ENCODE results near the gene HAAO. TPM values are rescaled to one million over a fixed set of nuclear protein-coding genes. Genes with fewer than 3 reads are reported as not detected.

HAAO gene
- total RNA-seq, 1 experiment from 2014 or later = 2.2 TPM

GRCh38 chr2:42724886-42725285, 67.5 kb downstream of the HAAO start:
- intact Hi-C loops (cut with micrococcal nuclease; ENCODE audit: unreplicated experiment) = no loop called here
- no peak for DNase-seq
- no peak overlapping the region for H3K4me3 Mint-ChIP-seq (ENCODE audit: low read depth, unreplicated experiment)
- peaks cover 2% of the 10 kb centered on the region for H3K9me3 Mint-ChIP-seq (ENCODE audit: low read depth, unreplicated experiment)
- H3K27ac Mint-ChIP-seq (ENCODE audit: unreplicated experiment) = no peak overlapping the region
- no peaks in the 10 kb centered on the region for H3K36me3 Mint-ChIP-seq (ENCODE audit: insufficient read depth, unreplicated experiment)
- no TSS peak for BruUV-seq (replicated peaks)
- CTCF ChIA-PET = interaction anchor here (0.6 kb wide), 1 partner anchor 194 kb away, joined by 6 read pairs; no protein-coding TSS in a partner anchor
- no peaks in the 10 kb centered on the region for H3K4me1 Mint-ChIP-seq (ENCODE audit: low read depth, unreplicated experiment)
- no peaks in the 10 kb centered on the region for H3K27me3 Mint-ChIP-seq (ENCODE audit: unreplicated experiment)
- no peak for TF ChIP-seq CTCF (IDR thresholded peaks at IDR 0.05; ENCODE audit: unreplicated experiment)

GRCh38 chr2:42723465-42723864, 68.9 kb downstream of the HAAO start:
- intact Hi-C loops (cut with micrococcal nuclease; ENCODE audit: unreplicated experiment) = no loop called here
- DNase-seq = no peak
- no peaks in the 10 kb centered on the region for H3K36me3 Mint-ChIP-seq (ENCODE audit: insufficient read depth, unreplicated experiment)
- H3K9me3 Mint-ChIP-seq (ENCODE audit: low read depth, unreplicated experiment) = no peaks in the 10 kb centered on the region
- CTCF ChIA-PET = no interaction called here
- H3K27me3 Mint-ChIP-seq (ENCODE audit: unreplicated experiment) = no peaks in the 10 kb centered on the region
- H3K4me1 Mint-ChIP-seq (ENCODE audit: low read depth, unreplicated experiment) = no peaks in the 10 kb centered on the region
- no peak for TF ChIP-seq CTCF (IDR thresholded peaks at IDR 0.05; ENCODE audit: unreplicated experiment)
- no TSS peak for BruUV-seq (replicated peaks)
- no peak overlapping the region for H3K4me3 Mint-ChIP-seq (ENCODE audit: low read depth, unreplicated experiment)
- H3K27ac Mint-ChIP-seq (ENCODE audit: unreplicated experiment) = no peak overlapping the region

- no peaks in the 10 kb centered on the region for H3K27me3 Mint-ChIP-seq (ENCODE audit: unreplicated experiment)
- no peak for TF ChIP-seq CTCF (IDR thresholded peaks at IDR 0.05; ENCODE audit: unreplicated experiment)
- no peak for DNase-seq
- H3K9me3 Mint-ChIP-seq (ENCODE audit: low read depth, unreplicated experiment) = no peaks in the 10 kb centered on the region
- H3K4me1 Mint-ChIP-seq (ENCODE audit: low read depth, unreplicated experiment) = no peaks in the 10 kb centered on the region
- intact Hi-C loops (cut with micrococcal nuclease; ENCODE audit: unreplicated experiment) = no loop called here
- BruUV-seq (replicated peaks) = no TSS peak
- no peak overlapping the region for H3K4me3 Mint-ChIP-seq (ENCODE audit: low read depth, unreplicated experiment)
- H3K27ac Mint-ChIP-seq (ENCODE audit: unreplicated experiment) = no peak overlapping the region
- H3K36me3 Mint-ChIP-seq (ENCODE audit: insufficient read depth, unreplicated experiment) = no peaks in the 10 kb centered on the region
- CTCF ChIA-PET = interaction anchor here (0.7 kb wide), 1 partner anchor 911 kb away, joined by 5 read pairs; no protein-coding TSS in a partner anchor
Measured at GRCh38 chr2:42722320-42723190, 69.8 kb downstream of the HAAO start.

GRCh38 chr2:42721898-42722297, 70.5 kb downstream of the HAAO start:
- H3K9me3 Mint-ChIP-seq (ENCODE audit: low read depth, unreplicated experiment) = no peaks in the 10 kb centered on the region
- CTCF ChIA-PET = no interaction called here
- TF ChIP-seq CTCF (IDR thresholded peaks at IDR 0.05; ENCODE audit: unreplicated experiment) = no peak
- BruUV-seq (replicated peaks) = no TSS peak
- H3K36me3 Mint-ChIP-seq (ENCODE audit: insufficient read depth, unreplicated experiment) = no peaks in the 10 kb centered on the region
- DNase-seq = no peak
- H3K4me3 Mint-ChIP-seq (ENCODE audit: low read depth, unreplicated experiment) = no peak overlapping the region
- no peaks in the 10 kb centered on the region for H3K27me3 Mint-ChIP-seq (ENCODE audit: unreplicated experiment)
- intact Hi-C loops (cut with micrococcal nuclease; ENCODE audit: unreplicated experiment) = no loop called here
- no peak overlapping the region for H3K27ac Mint-ChIP-seq (ENCODE audit: unreplicated experiment)
- H3K4me1 Mint-ChIP-seq (ENCODE audit: low read depth, unreplicated experiment) = no peaks in the 10 kb centered on the region

Other genes starting within 250 kb of the HAAO start
- 45.2 and 46.5 TPM in 2 replicates for gene MTA3, start 224.0 kb downstream of the HAAO start, total RNA-seq (2022)
- gene OXER1, start 28.4 kb downstream of the HAAO start, total RNA-seq (2022) = 0.27 and 0.59 TPM in 2 replicates